Sciatic nerve (tissue), 2 donors: ENCODE data around the gene KIAA1191. TPM values are rescaled to one million over a fixed set of nuclear protein-coding genes. Genes with fewer than 3 reads are reported as not detected.

Source experiments
- ATAC-seq: fragments of 200-7000 bp; cut with Tn5 transposase; one replicate; pipeline ENCODE4 v1.9.1; 2020; ENCODE audit warnings: mild to moderate bottlenecking, moderate library complexity
- DNase-seq: peaks from one replicate; pipeline ENCODE4 v3.0.0-alpha.2; 2020; ENCODE audit warnings: low spot score
- intact Hi-C: fragments of 100-400 bp; cut with DNase I; formaldehyde crosslinking; loops from one replicate; pipeline ENCODE4 v1.14.2; 2022
- total RNA-seq: library from RNA; stranded (reverse); fragmentation: NEBNext Ultra II Directional; extraction: Animal tissue kit (Norgen Biotek cat#: 25700); gene quantifications from one replicate; pipeline ENCODE4 v1.2.1, GENCODE V29; 2021
- donor health status: DM: no; HTN: no; CAD: no.
- donor health status: DM: no; HTN: no; CAD: no.

KIAA1191 gene
- total RNA-seq, 1 donor from 2014 or later, result 87.8 TPM

DNA sequence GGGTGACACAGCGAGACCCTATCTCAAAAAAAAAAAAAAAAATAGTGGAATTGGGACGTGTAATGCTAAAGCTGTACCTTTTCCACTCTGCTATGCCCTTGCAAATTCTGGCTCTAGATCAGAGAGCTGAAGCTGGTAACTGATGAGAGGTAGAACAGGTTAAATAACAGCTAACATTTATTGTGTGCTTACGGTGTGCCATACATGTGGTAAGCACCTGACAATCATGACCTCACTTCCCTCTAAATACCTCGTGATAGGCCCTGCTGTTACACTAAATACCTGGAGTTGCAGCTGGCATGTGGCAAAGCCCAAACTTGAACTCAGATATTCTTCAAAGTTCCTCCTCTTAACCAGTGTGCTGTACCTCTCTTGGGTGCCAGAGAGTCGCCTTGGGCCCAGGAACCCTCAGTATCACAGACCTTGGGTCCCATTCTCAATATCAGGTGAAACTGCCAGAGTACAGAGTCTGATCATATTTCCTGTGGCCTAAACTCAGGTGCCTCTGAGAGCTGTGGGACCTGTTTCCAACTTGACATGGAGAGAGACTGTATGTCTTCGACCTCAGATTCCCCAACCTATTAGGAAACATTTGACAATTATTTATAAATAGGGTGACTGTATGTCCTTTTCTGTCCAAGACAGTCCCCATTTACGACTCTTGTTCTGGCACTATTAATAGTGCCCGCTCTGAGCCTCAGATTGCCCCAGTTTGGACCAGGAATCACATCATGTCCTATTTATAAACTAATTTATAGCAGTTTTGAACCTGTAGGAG is 8.6 kb upstream of the KIAA1191 start:
- intact Hi-C loops, result no loop called here
- ATAC-seq (no peak), DNase-seq (no peak)

DNA sequence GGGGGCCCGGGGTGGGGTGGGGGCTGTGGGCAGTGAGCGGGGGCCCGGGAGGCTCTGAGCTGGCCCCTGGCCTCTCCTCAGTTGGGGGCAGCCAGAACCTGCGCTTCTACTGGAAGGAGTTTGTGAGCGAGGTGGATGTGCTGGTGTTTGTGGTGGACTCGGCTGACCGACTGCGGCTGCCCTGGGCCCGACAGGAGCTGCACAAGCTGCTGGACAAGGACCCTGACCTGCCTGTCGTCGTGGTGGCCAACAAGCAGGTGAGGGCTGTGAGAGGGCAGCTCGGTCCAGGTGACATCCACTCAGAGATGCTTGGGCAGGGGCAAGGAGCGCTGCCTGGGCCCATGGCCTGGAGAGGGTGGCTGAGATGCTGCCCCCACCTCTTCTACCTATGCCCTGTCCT is 7.2 kb upstream of the KIAA1191 start:
- intact Hi-C loops, result no loop called here
- ATAC-seq (no peak), DNase-seq (no peak)

DNA sequence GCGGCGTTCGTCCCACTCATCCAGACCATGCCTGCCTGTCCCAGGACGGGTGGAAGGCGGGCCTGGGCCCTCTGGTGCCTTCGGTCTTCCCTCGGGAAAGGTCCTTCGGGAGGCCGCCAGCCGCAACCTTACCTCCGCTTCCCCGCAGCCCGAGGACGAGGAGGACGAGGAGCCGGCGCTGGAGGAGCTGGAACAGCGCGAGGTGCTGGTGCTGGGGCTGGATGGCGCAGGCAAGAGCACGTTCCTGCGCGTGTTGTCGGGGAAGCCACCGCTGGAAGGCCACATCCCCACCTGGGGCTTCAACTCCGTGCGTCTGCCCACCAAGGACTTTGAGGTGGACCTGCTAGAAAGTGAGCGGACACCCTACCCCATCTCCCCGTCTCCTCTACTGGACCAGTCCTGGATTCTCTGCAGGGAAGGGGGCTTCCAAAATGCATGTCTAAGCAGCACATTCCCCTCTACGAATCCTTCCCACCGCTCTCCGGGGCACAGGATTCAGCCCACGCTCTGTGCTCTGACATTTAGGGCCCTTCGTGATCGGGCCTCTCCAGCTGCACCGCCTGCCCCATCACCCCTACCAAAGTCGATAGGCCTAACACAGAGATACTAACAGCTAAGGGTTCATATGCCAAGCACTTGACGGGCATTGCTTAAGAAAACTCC is 4.8 kb upstream of the KIAA1191 start:
- ATAC-seq, result peak; percentile 1
- intact Hi-C loops, result no loop called here
- no peak for DNase-seq

DNA sequence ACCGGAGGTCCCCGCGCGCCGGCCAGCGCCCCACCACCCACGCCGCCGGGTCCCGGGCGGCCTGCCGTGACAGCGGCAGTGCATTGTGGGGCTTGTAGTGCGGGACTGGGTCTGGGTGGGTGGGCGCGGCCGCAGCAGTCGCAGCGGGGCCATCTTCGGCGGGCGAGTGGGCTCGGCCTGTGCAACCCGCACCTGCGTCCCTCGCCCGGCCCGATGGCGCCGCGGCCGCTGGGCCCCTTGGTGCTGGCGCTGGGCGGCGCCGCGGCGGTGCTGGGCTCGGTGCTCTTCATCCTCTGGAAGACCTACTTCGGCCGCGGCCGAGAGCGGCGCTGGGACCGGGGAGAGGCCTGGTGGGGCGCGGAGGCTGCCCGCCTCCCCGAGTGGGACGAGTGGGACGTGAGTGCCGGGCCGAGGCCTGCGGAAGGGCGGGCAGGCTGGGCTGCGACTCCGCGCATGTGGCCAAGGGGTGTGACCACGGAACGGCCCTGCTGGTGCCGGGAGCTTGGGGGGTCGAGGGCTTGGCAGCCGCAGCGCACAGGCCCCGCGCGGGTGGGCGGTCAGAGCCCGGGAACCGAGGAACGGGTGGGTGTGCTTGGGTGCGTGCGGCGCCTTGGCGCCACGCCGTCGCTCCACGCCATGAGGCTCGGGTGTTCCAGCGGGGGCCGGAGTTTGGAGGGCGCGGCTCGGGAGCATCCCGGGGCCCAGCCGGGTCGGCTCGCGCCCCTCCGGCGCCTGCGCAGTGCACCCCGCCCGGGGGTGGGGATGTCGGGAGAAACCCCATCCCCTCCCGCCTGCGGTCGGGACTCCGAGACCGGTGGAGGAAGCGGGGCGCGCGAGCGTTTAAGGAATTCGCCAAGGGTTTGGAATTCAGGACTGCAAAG is 4.0 kb upstream of the KIAA1191 start, which contains the start of gene ARL10:
TSS of gene ARL10 (plus strand) at position 137 of the 881 bp plus-strand sequence. CDS start at position 214, 77 bp downstream.
- intact Hi-C loops, result no loop called here
- peak; percentile 44 for ATAC-seq
- DNase-seq, result peak; percentile 79

DNA sequence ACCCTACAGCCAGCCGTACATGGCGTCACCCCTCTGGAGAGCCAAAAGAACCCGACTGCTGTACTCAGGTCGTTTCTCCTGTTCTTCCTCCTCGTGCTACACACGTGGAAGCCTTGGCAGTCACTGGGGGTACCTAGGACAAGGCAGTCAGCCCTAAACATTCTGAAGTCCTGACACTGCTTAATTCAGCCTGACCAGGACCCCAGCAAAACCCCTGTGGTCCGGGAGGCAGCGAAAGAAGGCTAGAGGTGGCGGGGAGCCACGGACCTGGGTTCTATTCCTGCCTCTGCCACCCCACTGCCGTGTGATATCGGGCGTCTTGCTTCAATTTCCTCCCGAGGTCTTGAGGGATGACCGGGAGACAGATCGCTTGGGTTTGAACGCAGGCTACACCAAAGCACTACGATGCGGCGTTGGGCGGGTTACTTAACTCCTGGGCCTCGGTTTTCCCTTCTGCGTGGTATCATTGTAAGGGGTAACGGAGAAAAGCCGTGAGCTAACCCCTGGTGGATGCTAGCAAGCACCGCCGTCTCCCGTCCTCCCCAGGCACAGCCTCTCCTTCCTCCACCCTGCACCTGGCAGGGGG is 3.3 kb upstream of the KIAA1191 start:
- intact Hi-C loops, result no loop called here
- no peak for ATAC-seq

DNA sequence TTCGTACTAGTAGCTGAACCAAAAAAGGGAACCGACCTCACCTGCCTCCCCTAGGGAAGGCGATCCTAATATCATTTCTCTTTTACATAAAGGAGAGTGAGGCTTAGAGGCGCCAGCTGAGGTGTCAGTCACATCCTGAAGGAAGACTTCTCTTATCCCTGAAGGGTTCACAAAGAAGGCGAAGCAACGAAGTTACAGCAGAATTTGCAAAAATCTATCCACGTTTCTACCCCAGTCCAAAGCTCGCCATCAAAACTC is 598 bp upstream of the KIAA1191 start:
- DNase-seq (no peak), ATAC-seq (no peak)
- intact Hi-C loops, result no loop called here

More for the DNA sequence above, 3.3 kb upstream of the KIAA1191 start:
- no peak for DNase-seq

DNA sequence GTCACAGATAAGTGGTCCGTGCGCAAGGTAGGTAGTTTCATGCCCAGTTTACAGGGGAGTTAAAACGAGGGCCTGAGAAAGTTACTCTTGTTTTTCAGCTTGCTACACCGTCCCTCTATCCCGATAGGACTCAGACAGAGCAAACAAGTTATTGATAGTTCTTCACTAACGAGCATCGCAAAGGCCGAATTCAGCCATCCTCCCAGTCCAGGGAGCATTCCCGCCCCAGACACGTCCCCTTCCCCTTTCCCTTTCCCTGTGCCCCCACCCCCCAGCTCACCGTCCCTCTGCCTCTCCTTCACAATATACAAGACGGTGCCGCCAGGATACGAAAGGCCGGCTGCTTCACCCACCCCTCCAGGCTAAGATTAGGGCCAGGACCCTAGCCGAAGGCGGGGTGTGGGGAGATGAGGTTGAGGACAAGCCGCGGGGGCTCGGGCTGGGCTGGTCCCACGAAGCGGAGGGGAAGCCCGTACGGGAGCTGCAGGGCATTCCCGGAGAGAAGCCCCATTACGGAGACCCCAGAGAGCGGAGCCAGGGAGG is 599 bp downstream of the KIAA1191 start:
- ATAC-seq, result peak; percentile 35
- DNase-seq, result peak; percentile 65
- intact Hi-C loops, result no loop called here

DNA sequence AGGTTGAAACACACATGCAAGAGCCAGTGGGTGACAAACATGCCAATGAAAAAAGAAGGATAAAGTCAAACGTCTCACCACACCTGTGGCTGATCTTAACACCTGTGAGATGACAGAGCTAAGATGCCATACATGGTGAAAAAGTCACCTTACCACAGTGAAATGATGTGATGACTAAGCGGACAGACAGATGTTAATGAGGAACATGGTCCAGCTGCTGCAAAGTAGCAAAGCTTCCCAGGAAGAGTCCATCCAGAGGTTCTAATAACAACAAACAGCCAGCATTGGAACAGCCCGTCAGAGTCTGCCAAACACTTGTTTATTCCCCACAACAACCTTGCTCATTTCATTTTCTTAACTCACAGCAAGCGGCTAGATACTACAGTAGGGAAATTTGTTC is 1.9 kb downstream of the KIAA1191 start:
- DNase-seq, result no peak
- no peak for ATAC-seq
- intact Hi-C loops, result no loop called here

DNA sequence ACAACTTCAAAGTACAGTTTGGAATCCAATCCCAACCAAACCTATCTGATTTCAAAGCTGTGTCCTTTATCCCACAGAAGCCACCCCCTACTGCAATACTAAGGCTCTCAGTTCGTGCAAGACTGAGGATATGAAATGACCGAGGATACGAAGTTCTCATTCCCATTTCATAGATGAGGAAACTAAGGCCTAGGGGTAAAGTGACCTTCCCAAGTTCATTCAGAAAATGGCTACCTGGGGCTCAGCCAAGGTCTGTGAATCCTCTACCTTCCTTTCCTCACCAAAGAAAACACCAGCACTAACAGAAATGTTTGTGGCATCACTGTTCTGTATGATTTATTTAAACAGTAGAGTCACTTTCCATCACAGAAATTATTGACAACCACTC is 5.4 kb downstream of the KIAA1191 start:
- no peak for ATAC-seq
- intact Hi-C loops, result no loop called here
- DNase-seq, result no peak

DNA sequence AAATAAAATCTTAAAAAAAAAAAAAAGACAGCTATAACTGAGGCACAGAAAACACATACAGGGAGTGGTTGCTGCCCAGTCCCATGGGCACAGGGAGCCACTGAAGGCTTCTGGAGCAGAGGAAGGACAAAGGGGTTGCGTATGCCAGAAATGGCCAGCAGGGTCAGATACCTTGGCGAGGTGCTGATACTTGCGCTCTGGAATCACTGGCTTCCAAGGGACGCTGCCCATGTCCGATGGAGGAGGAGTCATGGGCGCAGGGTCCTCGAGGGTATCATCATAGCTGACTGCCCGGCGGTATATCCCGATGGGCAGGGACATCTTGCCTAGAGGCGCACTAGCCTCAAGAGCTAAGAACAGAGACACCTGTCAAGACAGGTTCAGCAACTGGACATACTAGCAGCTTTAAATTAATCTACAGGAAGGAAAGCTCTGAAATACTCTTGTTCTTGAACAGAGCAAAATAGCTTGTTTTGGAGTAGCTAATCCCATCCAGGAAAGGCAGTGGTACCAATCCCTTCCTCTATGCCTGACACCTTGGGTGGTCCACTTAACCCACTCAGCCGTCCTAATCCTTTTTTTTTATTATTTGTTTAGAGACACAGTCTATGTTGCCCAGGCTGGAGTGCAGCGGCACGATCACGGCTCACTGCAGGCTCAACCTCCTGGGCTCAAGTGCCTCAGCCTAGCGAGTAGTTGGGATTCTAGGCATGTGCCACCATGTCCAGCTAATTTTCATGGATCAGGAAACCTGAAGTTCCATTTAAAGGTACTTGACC is 6.0 kb downstream of the KIAA1191 start:
- intact Hi-C loops, result no loop called here
- ATAC-seq (no peak), DNase-seq (no peak)

DNA sequence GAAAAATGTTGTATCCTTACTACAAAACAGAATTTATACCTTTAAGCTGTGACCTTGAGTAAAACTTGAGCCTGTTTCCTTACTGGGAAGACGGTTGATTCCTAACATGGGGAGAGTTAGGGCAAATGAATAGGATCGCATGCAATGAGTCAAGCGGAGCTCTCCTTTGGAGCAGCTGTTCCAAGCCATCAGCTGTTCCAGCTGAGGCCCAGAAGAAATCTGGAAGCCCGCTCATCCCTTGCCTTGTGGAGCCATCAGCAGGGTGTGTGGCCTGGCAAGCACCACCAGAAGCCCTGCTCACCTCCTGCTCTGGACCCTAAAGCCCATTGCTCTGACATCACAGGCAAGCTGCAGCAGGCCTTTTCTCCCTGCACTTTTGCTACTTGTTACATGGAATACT is 8.0 kb downstream of the KIAA1191 start:
- intact Hi-C loops, result no loop called here
- ATAC-seq (no peak), DNase-seq (no peak)

DNA sequence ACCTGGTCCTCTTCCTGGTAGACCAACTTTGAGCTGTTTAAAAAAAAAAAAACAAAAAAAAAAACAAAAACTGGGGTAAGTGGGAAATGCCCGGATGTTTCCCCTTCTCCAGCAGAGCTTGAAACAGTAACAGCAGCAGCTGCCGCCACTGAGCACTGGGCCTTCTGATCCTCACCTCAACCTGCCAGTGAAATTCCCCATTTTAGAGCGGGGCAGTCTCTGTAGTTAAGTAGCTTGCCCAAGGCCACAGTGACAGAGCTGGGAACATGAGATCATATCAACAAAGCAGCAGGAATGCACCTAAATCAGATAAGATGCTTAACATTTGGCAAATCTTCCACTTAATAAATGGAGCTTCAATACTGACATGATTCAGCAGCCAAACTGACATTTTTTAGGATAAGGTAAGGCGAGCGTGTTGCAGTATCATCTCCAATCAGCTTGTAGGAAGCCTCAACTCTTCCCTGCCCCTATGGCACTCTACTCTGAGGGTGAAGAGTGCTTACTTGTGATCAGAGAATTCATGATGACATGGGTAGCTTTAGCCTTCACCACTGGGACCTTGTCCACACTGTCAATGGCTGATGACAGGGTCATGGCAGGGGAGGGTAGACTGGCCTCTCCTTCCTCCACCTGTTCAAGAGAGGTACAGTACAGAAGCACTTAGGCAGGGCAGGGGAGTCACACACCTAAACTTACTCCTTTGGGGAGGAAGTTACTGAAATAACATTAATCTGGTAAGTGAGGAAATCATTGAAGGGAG is 9.3 kb downstream of the KIAA1191 start:
- ATAC-seq (no peak), DNase-seq (no peak)
- intact Hi-C loops, result no loop called here

DNA sequence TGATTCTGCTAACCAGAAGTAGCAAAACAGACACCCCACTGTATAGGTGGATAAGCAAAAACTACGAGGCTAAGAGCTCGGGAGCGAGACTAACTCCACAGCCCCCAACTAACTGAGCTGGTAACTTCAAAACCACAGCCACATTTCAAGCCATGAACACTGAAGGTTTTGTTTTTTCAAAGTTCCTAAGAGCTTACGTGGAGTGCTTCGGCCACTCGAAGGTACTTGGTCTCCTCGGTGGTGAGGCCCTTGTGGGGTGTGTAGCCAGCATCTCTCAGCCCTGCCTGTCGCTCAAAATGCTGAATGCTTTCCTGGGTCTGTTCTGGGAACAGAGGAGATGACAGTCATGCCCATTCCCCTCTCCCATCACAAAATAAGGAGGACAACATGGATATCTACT is 11.1 kb downstream of the KIAA1191 start:
- intact Hi-C loops, result no loop called here

DNA sequence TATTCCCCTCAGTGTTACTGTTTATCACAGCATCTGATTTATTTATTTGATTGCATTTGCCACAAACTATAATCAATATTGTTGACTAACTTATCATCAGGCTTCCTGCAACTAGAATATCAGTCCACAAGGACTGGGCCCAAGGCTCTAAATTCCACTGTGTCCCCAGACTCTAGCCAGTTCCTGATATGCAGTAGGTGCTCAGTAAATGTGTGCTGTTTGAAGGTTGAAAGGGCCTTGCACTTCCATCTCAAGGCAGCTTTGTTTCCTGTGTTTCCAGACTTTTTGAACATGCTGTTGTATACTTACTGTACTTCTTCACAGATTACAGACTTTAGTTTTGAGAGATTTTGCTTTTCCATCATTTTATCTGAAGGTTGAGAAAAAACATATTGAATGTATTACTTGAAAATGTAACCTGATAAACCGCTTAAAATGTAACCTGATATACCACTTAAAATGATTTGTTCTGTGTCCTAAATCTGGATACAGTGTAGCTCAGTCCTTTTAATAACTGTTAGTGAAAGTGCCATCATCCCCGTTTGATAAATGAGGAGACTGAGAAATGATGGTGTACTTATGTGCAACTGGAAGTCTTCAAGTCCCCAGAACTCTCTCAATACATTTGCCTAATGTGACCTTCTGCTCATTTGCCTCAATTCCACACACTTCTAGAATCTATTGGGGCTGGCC is 18.7 kb downstream of the KIAA1191 start:
- ATAC-seq (no peak), DNase-seq (no peak)
- intact Hi-C loops, result no loop called here

More for the DNA sequence above, 11.1 kb downstream of the KIAA1191 start:
- ATAC-seq (no peak), DNase-seq (no peak)

DNA sequence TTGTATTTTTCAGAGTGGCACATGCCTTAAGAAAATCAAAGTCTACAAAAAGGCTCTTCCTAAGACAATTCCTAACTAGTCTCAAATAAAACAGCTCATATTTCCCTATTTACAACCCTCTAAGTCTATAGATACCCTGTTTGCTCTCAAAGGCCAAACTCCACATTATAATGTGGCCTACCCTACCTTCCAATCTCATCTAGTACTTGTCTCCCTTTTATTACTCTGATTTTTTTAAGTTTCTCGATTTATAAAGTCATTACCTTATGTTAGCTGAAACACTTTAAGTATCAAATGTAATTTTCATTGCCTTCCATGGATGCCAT is 19.4 kb downstream of the KIAA1191 start:
- intact Hi-C loops, result no loop called here
- ATAC-seq (no peak), DNase-seq (no peak)

DNA sequence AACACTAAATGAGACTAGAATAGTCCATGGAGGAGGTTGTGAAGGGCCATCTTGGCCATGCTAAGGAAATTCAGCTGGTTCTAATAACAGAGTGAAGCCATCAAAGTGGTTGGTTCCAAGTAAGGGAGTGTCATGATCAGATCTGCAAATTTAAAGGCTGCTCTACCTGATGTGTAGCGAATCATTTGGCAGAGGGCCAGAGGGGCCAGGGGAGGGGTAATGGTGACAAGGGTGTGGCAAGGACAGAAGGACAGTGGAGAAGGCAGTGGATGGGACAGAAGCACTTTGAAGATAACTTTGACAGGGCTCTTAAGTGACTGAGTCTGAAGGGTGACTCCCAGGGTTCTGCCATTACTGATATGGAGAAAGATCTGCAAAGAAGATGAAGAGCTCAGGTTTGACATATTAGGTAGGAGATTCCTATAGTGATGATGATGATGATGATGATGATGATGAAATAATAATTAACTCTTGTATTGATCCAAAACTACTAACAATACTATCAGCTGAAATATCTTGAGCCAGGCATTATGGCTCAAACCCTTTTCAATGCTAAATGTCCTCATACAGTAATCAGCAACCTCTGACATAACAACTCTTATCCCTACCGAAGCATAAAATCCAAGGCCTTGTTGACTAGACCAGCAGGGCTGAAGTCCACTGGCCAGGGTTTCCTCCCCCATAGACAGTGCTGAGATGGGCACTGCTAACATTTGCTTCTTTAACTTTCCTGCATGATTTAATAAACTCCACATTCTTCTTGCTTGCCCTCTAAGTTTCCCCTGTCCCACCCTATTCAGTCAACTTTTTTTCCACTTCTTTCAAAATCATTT is 20.0 kb downstream of the KIAA1191 start:
- intact Hi-C loops, result no loop called here
- no peak for ATAC-seq
- DNase-seq, result no peak

DNA sequence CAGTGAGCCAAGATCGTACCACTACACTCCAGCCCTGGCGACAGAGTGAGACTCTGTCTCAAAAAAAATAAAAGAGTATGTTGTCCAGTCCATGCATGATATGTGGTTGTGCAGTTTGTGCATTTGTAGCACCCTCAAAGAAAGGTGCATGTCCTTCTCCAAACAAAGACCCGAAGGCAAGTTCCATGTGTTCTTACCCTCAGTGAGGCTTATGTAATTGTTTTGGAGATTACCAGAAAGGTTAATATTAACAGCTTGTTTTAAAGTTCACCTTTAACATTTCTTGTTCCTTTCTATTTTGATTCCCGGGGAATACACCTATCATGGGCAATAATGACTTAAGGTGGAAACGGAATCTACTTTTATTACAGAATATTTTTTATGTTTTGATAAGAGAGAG is 22.3 kb downstream of the KIAA1191 start:
- intact Hi-C loops, result no loop called here
- ATAC-seq (no peak), DNase-seq (no peak)
